HG03354 (cell line): Measurements from ENCODE around the gene ARID5A.

Experiments
- ATAC-seq: cut with Tn5 transposase; IDR thresholded peaks from one replicate; pipeline ENCODE4 v1.9.1; 2021; ENCODE audit warnings: mild to moderate bottlenecking; ENCODE audit not compliant: unreplicated experiment, poor library complexity, severe bottlenecking

ARID5A gene

GRCh38 chr2:96526101-96526591, 10.4 kb upstream of the ARID5A start:
- no peak for ATAC-seq

- ATAC-seq: no peak
Measured at GRCh38 chr2:96526615-96527285, 9.8 kb upstream of the ARID5A start.

DNA sequence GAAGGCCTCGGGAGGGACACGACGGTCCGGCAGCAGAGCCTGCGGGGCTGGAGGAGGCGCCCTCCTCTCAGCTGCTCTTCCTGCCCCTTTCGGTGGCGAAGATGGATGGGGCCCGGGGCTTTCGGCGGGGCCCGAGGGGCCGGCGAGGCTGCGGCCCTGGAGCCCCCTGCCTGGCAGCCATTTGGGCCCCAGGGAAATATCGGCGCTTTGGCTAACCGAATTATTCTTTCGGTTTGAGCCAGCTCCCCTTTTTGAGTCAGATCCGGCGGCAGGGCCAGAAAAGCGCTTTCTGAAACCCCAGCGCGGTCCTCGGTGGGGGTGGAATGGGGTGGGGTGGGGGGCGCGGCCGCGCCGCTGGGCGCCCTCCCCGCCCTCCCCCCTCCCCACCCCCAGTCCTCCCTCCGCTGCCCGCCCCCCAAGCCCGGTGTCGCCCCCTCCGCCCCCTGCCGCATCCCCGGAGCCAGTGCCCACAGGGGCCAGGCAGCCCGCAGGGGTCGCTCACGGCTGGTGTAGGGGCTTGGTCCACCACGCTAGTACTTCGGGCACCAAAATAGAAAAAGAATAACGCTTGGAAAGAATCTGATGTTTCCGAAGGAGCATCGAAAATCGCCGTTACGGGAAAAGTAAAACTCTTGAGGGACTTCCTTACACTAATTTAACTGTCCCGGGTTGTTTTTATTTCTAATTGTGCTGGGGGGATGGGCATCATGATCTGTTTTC, 9.1 kb upstream of the ARID5A start:
- ATAC-seq: peak; percentile 42

GRCh38 chr2:96528006-96528699, 8.4 kb upstream of the ARID5A start:
- ATAC-seq: peak; percentile 18

- no peak for ATAC-seq
Measured at GRCh38 chr2:96528700-96529375, 7.7 kb upstream of the ARID5A start.

DNA sequence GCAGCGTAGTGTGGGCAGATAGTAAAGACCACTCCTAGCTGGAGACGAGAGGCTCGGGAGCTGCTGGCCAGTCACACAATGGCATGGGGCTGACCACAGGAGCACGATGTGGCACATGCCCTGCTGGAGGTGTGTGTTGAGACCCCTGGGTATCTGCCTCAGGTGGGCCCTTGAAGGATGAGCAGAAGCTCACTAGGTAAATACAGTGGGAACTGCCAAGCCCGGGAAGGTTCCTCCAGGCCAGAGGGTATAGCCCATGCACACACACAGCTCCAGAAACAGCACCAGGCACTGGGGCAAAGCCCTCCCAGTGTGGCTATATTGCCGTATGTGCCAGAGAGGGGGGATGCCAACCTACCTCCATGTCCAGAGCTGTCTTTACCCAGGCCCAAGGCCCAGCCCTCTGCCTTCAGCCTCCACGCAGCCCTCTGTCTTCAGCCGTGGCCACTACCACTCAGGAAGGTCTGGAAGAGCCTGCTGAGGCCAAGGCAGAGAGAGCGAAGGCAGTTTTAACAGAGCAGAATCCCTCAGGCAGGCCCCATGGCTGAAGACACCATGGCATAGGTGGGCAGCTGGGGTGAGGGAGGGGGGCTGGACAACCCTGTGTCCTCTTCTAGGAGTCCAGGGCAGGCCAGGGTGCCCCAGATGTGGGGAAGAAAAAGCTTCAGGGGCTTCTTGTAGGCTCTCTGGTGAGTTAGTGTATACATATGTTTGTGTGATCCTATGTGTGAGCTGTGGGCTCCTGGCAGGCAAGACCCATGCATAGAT, 7.0 kb upstream of the ARID5A start:
- ATAC-seq: no peak

GRCh38 chr2:96530144-96530430, 6.5 kb upstream of the ARID5A start:
- no peak for ATAC-seq

DNA sequence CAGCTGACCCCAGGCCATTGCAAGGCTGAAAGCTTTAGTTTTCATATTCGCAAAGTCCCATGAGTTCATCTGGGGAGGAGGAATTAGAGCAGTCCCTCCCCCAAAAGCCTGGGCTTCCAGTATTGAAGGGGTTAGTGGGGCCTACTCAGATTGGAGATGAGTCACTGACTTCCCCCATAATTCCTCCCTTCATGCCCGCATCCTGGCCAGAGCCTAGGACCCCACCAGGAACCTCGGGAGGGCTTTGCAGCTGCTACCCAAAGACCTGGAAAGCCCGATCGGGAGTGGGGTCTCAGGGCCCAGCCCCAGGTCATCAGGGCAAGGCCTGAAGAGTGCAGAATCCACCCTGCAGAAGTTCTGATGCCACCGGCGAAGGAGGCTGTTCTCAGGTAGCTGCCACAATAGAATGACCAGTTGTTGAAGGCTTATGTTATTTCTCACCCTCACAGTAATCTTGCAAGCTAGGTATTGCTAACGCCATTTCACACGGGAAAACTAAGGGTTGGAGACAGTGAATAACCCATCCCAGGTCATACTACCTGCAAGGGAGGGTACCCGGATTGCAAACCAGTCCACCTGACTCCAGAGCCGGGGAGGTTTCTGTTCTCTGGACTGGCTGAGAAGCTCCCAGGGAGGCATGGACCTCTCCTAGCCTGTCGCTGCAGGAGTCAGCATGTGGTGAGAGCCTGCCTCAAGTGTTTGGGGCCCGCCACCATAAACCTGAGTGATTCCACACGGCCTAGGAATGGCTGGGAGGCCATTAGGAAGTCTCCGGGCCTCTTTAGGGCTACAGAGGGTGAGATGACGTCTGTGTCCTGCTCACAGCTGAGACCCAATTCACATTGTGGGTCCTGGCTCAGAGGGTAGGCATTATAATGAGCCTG, 5.8 kb upstream of the ARID5A start:
- no peak for ATAC-seq

- no peak for ATAC-seq
Measured at GRCh38 chr2:96531366-96531765, 5.2 kb upstream of the ARID5A start.

GRCh38 chr2:96531872-96532505, 4.6 kb upstream of the ARID5A start:
- peak; percentile 24 for ATAC-seq

DNA sequence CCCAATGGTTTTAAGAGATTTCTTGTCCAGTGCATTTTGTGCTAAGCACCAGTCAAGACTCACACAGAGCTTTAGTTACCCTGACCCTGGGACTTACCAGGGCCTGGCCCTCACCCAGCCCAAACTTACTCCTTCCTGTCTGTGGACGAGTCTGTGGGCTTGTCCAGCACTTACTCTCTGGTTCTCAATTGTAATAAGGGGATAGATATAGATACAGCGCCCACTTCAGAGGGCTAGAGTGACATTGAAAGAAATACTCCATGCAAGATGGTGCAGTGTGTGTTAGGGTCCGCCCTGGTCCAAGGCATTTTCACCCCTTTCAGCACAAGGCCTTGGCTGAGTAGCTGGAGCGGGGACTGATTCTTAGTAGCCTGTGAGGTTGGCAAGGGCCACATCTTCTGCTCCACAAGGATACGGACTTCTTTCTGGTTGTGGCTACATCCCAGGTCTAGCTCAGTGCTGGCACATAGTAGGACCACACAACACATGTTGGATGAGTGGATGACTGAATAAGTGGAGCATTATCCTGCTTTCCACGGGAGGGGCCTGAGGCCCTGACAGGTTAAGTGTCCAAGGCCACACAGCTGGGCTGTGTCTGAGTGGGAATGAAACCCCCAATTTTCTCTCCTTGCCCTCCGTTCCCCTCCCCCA, 3.8 kb upstream of the ARID5A start:
- ATAC-seq: no peak

DNA sequence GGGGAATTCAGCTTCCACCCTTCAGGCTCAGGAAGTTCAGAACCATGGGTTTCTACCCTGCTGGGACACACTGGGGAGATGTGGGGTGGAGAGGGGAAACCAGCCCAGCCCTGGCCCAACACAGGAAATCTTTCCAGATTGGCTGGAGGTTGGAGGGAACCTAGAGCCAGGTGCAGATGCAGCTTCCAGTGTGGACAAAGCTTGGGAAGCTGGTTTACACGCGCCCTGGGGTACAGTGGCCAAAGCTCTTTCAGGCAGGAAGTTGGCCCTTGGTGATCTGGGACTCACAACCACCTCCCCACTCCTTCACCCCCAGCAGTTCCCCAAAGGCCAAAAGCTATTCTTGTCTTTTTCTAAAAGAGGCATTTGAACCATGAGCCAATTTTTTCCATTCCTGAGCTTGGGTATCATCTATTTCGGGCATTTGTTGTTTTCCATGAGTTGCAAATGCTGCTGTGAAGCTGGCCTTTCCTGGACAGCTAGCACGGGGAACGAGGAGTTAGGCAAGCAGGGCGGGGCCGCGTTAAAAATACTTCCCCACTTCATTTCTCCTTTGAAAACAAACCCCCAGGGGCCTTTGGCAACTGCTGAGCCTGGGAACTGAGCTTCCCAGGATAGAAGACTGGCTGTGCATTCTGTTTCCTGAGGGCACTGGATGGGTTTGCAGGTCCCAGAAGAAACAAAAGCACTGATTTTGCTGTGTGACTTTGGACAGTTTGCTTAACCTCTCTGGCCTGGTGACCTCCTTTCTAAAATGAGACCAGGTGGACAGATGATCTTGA, 3.1 kb upstream of the ARID5A start:
- ATAC-seq: no peak

DNA sequence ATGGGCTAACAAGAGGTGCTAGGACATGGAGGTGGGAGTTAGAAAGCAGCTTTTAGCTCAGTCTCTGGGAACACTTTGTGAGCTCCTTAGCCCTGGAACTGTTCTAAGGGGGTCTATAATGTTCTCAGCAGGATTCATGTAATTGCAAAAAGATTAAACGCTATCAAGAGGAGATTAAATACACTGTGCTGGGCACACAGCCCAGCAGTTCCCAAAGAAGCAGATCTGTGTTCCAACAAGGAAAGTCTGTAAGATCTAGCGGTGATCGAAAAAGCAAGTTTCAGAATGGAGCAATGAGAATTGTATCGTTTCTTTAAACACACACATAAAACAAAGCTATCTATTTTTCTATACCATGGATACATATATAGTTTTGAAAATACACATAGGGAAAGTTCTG, 2.4 kb upstream of the ARID5A start:
- no peak for ATAC-seq

DNA sequence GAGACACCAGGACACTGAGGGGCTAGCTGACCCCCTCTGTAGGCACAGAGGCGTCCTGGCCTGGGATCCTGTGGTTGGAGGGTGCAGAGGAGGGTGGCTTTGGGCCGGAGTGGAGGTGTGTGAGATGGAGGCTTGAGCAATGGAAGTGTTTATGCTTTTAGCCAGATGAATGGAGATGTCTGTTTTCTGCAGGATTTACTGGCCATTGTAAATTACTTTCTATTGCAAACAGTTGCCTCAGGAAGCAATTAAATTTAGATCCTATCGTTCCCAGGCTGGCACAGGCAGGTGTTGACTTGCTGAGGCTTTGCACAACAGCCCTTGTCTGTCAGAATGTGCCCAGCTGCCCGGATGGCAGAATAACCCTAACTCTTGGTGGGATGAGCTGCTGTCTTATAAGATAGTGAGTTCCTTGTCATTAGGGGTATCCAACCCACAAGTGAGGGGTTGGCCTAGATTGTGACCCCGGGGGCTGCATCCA, 1.8 kb upstream of the ARID5A start:
- ATAC-seq: no peak

DNA sequence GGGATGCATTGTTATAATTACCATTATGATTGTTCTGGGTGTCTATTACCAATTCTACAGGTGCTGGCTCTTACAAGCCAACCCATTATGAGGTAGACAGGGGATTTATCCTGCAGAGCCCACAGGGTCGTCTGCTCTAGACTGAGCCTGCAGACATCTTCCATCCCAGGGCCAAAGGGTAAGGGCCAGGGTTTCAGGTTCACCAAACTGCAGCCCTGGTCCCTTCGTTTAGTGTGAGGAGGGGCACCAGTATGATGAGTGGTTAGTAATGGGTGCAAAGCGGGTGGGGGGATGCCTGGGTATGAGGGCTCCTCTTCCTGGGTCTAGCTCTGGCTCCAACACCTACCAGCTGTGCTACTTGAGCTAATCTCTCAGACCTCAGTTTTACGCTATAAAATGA, 1.2 kb upstream of the ARID5A start:
- no peak for ATAC-seq

DNA sequence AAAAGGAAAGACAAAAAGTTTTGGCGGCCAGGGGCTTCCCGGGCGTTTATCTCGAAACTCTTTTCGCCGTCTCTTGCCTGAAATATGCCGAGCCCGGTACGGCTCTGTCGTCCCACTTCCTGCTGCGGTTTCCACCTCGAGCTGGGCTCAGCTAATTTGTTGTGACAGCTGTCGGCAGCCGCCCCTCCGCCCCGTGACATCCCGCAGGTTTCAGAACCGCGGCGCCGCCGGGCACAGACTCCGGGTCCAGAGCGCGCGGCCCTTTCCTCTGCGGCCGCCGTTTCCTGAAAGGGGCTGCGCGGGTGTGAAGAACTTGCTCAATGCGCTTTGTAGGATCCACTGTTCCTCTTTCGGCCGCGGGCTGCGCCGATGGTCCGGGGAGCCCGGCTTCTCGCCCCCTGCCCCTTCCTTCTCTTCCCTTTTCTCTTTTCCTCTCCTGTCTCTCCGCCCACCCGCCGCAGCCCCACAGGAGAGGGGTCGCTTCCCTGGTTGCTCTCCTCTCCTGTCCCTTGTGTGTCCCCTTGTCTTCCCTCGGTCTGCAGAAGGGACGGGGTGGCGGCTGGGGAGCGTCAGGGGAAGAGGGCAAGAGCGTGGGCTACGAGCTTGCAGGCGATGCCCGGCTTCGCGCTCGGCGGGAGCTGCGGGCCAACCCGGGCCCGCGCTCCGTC, 648 bp downstream of the ARID5A start:
- ATAC-seq: peak; percentile 64
